ENCODE results near the gene HIPK1. TPM values are rescaled to one million over a fixed set of nuclear protein-coding genes. Genes with fewer than 3 reads are reported as not detected.

HIPK1 gene
- total and polyA plus RNA-seq, 2 of the 13 experiments (the other 11 are each of a cell fraction or from before 2014, with no cell fraction given) = 20.8 to 33.4 TPM

DNA sequence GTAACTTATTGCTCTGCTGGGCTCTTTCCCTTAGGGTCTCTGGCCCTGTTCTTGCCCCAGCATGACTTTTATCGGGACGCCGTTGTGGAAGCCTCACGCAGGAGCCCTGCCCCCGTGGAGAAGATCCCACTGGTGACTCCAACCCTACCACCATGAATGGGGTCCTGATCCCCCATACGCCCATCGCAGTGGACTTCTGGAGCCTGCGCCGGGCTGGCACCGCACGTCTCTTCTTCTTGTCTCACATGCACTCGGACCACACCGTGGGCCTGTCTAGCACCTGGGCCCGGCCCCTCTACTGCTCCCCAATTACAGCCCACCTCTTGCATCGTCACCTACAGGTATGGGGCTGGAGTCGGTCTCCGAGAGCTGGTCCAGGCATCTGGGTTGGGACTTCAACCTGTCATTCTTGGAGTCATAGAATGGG lies 23.7 kb upstream of the HIPK1 start (continued):
- TF ChIP-seq ASH2L (IDR thresholded peaks at IDR 0.05; ENCODE audit: insufficient read length, low read depth, low read length) = peak; percentile 3
- no peak for TF ChIP-seq ZNF652 (CRISPR knock-in tag; IDR thresholded peaks at IDR 0.05; ENCODE audit: borderline replicate concordance, low read depth)
- TF ChIP-seq U2AF1 (optimal IDR thresholded peaks at IDR 0.05; ENCODE audit: low read depth, low read length) = no peak
- TF ChIP-seq, protein P1, sequence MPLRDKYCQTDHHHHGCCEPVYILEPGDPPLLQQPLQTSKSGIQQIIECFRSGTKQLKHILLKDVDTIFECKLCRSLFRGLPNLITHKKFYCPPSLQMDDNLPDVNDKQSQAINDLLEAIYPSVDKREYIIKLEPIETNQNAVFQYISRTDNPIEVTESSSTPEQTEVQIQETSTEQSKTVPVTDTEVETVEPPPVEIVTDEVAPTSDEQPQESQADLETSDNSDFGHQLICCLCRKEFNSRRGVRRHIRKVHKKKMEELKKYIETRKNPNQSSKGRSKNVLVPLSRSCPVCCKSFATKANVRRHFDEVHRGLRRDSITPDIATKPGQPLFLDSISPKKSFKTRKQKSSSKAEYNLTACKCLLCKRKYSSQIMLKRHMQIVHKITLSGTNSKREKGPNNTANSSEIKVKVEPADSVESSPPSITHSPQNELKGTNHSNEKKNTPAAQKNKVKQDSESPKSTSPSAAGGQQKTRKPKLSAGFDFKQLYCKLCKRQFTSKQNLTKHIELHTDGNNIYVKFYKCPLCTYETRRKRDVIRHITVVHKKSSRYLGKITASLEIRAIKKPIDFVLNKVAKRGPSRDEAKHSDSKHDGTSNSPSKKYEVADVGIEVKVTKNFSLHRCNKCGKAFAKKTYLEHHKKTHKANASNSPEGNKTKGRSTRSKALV (CRISPR knock-in tag; IDR thresholded peaks at IDR 0.05) = peak; percentile 16; the same call in 1 of the 2 replicates
- TF ChIP-seq, protein P2, sequence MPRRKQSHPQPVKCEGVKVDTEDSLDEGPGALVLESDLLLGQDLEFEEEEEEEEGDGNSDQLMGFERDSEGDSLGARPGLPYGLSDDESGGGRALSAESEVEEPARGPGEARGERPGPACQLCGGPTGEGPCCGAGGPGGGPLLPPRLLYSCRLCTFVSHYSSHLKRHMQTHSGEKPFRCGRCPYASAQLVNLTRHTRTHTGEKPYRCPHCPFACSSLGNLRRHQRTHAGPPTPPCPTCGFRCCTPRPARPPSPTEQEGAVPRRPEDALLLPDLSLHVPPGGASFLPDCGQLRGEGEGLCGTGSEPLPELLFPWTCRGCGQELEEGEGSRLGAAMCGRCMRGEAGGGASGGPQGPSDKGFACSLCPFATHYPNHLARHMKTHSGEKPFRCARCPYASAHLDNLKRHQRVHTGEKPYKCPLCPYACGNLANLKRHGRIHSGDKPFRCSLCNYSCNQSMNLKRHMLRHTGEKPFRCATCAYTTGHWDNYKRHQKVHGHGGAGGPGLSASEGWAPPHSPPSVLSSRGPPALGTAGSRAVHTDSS (CRISPR knock-in tag; conservative IDR thresholded peaks at IDR 0.05) = no peak
- no peak for TF ChIP-seq GABPB1 (CRISPR knock-in tag; IDR thresholded peaks at IDR 0.05)
- TF ChIP-seq NR3C1 (CRISPR knock-in tag; IDR thresholded peaks at IDR 0.05) = no peak
- no peak for TF ChIP-seq PHF5A (CRISPR knock-in tag; IDR thresholded peaks at IDR 0.05; ENCODE audit: low read depth, unreplicated experiment)
- peak; percentile 11; the same call in 1 of the 2 replicates for TF ChIP-seq TBX2 (CRISPR knock-in tag; IDR thresholded peaks at IDR 0.05; ENCODE audit: borderline replicate concordance)
- no peak for TF ChIP-seq ZBTB25 (CRISPR knock-in tag; IDR thresholded peaks at IDR 0.05)
